Fibroblast of pulmonary artery (primary cell): ENCODE data around the gene RTF2.
A peak's percentile ranks its signal among the peaks of the same experiment; 100 is the strongest.

Source experiments
- DNase-seq: peaks from one replicate; pipeline ENCODE4 v3.0.0-alpha.2; 2010; ENCODE audit warnings: low read depth
- H3K4me3 ChIP-seq: replicated peaks from 2 replicates; pipeline ENCODE4 v1.5.1; 2011; ENCODE audit warnings: low read depth, mild to moderate bottlenecking, control low read depth, low read length, moderate library complexity
- TF ChIP-seq, protein P1 (sequence below): IDR thresholded peaks from 2 replicates; pipeline ENCODE4 v1.5.1; 2011; ENCODE audit warnings: mild to moderate bottlenecking, control low read depth, low read length, inconsistent platforms; ENCODE audit errors: missing control alignments

RTF2 gene

DNA sequence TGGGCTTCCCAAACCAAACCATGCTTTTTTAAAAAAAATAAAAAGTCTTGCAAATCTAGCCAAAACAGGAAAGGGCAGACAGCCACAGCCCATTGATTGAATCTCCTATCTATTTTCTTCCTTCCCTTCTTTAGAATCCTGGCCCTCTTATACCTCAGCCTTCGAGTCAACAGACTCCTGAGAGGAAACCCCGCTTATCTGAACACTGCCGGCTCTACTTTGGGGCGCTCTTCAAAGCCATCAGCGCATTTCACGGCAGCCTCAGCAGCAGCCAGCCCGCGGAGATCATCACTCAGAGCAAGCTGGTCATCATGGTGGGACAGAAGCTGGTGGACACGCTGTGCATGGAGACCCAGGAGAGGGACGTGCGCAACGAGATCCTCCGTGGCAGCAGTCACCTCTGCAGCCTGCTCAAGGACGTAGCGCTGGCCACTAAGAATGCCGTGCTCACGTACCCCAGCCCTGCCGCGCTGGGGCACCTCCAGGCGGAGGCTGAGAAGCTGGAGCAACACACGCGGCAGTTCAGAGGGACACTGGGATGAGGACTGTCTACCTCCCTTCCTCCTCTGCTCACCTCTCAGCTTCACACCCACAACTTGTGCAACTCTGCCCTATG, 10.1 kb upstream of the RTF2 start:
- H3K4me3 ChIP-seq: no peak overlapping the region
- TF ChIP-seq, protein P1, sequence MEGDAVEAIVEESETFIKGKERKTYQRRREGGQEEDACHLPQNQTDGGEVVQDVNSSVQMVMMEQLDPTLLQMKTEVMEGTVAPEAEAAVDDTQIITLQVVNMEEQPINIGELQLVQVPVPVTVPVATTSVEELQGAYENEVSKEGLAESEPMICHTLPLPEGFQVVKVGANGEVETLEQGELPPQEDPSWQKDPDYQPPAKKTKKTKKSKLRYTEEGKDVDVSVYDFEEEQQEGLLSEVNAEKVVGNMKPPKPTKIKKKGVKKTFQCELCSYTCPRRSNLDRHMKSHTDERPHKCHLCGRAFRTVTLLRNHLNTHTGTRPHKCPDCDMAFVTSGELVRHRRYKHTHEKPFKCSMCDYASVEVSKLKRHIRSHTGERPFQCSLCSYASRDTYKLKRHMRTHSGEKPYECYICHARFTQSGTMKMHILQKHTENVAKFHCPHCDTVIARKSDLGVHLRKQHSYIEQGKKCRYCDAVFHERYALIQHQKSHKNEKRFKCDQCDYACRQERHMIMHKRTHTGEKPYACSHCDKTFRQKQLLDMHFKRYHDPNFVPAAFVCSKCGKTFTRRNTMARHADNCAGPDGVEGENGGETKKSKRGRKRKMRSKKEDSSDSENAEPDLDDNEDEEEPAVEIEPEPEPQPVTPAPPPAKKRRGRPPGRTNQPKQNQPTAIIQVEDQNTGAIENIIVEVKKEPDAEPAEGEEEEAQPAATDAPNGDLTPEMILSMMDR: no peak
- DNase-seq: no peak

GRCh38 chr20:56460459-56460858, 8.0 kb upstream of the RTF2 start:
- TF ChIP-seq, protein P1: no peak
- DNase-seq: no peak

DNA sequence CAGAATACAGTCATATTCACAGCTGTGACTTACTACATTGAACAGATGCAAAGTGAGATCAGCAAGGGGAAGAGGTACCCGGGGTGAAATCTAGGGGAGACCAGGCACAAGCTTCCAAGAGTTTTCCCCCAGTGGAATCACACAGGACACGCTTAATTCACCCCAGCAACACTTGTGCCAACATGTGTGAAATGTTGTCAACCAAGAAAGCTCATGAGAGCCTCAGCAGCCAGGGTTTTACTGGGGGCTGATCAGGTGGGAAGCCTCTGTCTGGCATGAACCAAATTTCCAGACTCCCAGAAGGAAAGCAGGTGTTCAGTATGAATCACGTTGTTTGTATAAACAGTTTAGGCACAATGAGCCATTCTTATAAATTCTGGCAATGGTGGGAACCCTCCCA, 6.9 kb upstream of the RTF2 start:
- TF ChIP-seq, protein P1: no peak
- H3K4me3 ChIP-seq: no peak overlapping the region
- DNase-seq: no peak

More at GRCh38 chr20:56460459-56460858, 8.0 kb upstream of the RTF2 start:
- H3K4me3 ChIP-seq: no peak overlapping the region

DNA sequence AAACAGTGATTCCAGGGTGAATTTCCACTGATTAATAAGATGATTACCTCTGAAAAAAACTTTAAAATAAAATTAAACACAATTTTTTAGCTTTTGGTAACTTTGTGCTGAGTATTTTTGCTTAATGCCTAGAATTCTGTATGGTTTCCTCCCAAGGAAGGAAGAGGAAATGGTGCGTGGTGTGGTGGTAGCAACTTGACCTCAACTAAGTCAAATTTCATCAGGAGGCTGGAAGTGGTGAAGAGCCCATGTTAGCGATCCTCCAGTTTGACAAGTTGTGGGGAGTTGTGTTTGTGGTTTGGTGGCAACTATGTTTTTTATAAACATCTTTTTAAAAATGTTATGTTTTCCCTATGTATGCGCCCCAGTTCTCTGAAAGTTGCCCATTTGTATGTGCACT, 5.0 kb upstream of the RTF2 start:
- DNase-seq: no peak
- no peak overlapping the region for H3K4me3 ChIP-seq
- TF ChIP-seq, protein P1: no peak

- TF ChIP-seq, protein P1: no peak
- no peak overlapping the region for H3K4me3 ChIP-seq
- DNase-seq: no peak
Observed at GRCh38 chr20:56465997-56466396, 2.4 kb upstream of the RTF2 start.

- H3K4me3 ChIP-seq: peak overlapping the region; percentile 85
- DNase-seq: no peak
- TF ChIP-seq, protein P1: no peak
Observed at GRCh38 chr20:56467968-56468315, 485 bp upstream of the RTF2 start.

DNA sequence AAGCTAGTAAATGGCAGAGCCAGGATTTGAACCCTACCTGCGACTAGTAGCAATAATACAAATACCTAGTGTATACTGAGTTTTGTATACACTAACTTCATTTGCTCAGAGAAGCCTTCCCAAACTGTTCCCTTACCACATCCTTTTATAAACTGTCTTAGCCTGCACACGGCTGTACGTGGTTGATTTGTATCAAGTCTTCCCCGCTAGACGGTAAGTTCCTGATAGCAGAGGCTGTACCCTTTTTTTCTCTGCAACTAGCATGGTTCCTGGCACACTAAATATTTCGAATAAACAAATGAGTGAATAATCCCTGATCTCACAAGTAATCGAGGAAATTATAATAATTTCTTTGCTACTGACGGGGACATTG, 636 bp downstream of the RTF2 start:
- TF ChIP-seq, protein P1: no peak
- H3K4me3 ChIP-seq: peak overlapping the region; percentile 85
- DNase-seq: no peak
